ENCODE measurements around the gene MED25. TPM values are rescaled to one million over a fixed set of nuclear protein-coding genes. Genes with fewer than 3 reads are reported as not detected.

MED25 gene
- total and polyA plus RNA-seq, 2 donors (not counting 1 experiment from before 2014, with no cell fraction given): 11.2 to 20.2 TPM

- Histone ChIP-seq H3K9ac (ENCODE audit: insufficient read depth, low read length) (peak overlapping the region; percentile 95), H3K79me2 (ENCODE audit: control insufficient read depth, insufficient read depth, low read length) (peaks cover 22% of the 10 kb centered on the region), H3K36me3 (ENCODE audit: control insufficient read depth, insufficient read depth, low read length) (peaks cover 21% of the 10 kb centered on the region), H2AFZ (ENCODE audit: low read length) (peak overlapping the region; percentile 87), H3K27me3 (ENCODE audit: control insufficient read depth, insufficient read depth, low read length) (no peaks in the 10 kb centered on the region), H3K27ac (ENCODE audit: insufficient read depth, low read length) (peak overlapping the region; percentile 94), H3K4me1 (ENCODE audit: control insufficient read depth, extremely low read depth, insufficient read depth, low read length) (peaks cover 4% of the 10 kb centered on the region), H3K9me3 (ENCODE audit: control insufficient read depth, insufficient read depth, low read depth, low read length) (no peaks in the 10 kb centered on the region), H3K4me2 (ENCODE audit: extremely low read depth, insufficient read depth, low read length) (peak overlapping the region; percentile 80), H4K20me1 (ENCODE audit: control insufficient read depth, extremely low read depth, insufficient read depth, low read length) (no peaks in the 10 kb centered on the region), H3K4me3 (replicated peaks in 1 of 4; ENCODE audit: control extremely low read depth in 1 of 4, insufficient read depth in 1 of 4, low read depth in 3 of 4, low read length in 4 of 4) (peak overlapping the region; percentile 81 to 94 (median 86))
- no peak for TF ChIP-seq CTCF (conservative IDR thresholded peaks at IDR 0.05 in 1 of 2, IDR thresholded peaks at IDR 0.05 in 1 of 2; ENCODE audit: low read depth in 1 of 2, low read length in 2 of 2)
- no peak for TF ChIP-seq EZH2 (IDR thresholded peaks at IDR 0.05; ENCODE audit: low read length, missing control alignments)
- peak; percentile 98 to 99 for DNase-seq (ENCODE audit: low read depth in 2 of 2)
Observed at GRCh38 chr19:49876422-49877019, 58.4 kb downstream of the MED25 start.

- H3K79me2 ChIP-seq (ENCODE audit: control insufficient read depth, insufficient read depth, low read length): peaks cover 22% of the 10 kb centered on the region
- peak within 1 kb of the TSS; percentile 94 for H3K27ac ChIP-seq (ENCODE audit: insufficient read depth, low read length)
- peak within 1 kb of the TSS; percentile 93 for H2AFZ ChIP-seq (ENCODE audit: low read length)
- H3K4me2 ChIP-seq (ENCODE audit: extremely low read depth, insufficient read depth, low read length): peak within 1 kb of the TSS; percentile 93
- DNase-seq (ENCODE audit: low read depth in 2 of 2): peak; percentile 100
- peaks cover 28% of the 10 kb centered on the region for H3K36me3 ChIP-seq (ENCODE audit: control insufficient read depth, insufficient read depth, low read length)
- H3K4me3 ChIP-seq (replicated peaks in 1 of 4; ENCODE audit: control extremely low read depth in 1 of 4, insufficient read depth in 1 of 4, low read depth in 3 of 4, low read length in 4 of 4): peak within 1 kb of the TSS; percentile 85 to 98 (median 92)
- H3K9ac ChIP-seq (ENCODE audit: insufficient read depth, low read length): peak within 1 kb of the TSS; percentile 98
- no peaks in the 10 kb centered on the region for H4K20me1 ChIP-seq (ENCODE audit: control insufficient read depth, extremely low read depth, insufficient read depth, low read length)
- H3K27me3 ChIP-seq (ENCODE audit: control insufficient read depth, insufficient read depth, low read length): no peaks in the 10 kb centered on the region
- H3K4me1 ChIP-seq (ENCODE audit: control insufficient read depth, extremely low read depth, insufficient read depth, low read length): peaks cover 4% of the 10 kb centered on the region
- TF ChIP-seq EZH2 (IDR thresholded peaks at IDR 0.05; ENCODE audit: low read length, missing control alignments) (no peak), CTCF (conservative IDR thresholded peaks at IDR 0.05 in 1 of 2, IDR thresholded peaks at IDR 0.05 in 1 of 2; ENCODE audit: low read depth in 1 of 2, low read length in 2 of 2) (no peak)
- H3K9me3 ChIP-seq (ENCODE audit: control insufficient read depth, insufficient read depth, low read depth, low read length): no peaks in the 10 kb centered on the region
Observed at GRCh38 chr19:49877020-49877878, 59.2 kb downstream of the MED25 start, which contains the start of the genes AKT1S1 and TBC1D17. Gene AKT1S1 (minus strand): TSS chr19:49877355. CDS start chr19:49873295, 4,060 bp downstream. Gene TBC1D17 (plus strand): TSS chr19:49877702. CDS start chr19:49877724, 22 bp downstream.

All from fibroblast of lung (primary cell).